ENCODE data around the gene PPP1R12B.
"Not testable (repeated sequence)": the region's sequence is repeated elsewhere in the genome, so short reads cannot be mapped to it uniquely, and the experiment has no call there.

PPP1R12B gene

DNA sequence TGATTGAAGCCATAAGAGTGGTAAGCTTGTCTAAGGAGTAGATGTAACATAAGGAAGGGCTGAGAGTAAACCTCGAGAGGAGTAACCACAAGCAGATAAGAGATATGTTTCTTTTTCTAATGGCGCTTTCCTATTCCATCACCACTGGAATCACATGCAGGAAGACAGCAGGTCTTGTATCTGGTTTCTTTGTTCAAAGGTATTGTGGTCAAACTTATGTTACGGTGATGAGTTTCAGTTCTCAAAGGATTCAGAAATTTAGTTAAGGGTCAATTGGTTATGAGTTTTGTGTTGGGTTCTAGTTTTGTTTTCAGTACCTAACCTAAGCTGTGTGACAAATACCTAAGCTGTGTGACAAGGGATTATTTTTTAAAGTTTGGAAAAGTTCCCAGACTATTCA, 198.3 kb downstream of the PPP1R12B start:
- not testable (repeated sequence) for H4K91ac ChIP-seq (ENCODE audit: low read depth, low read length, poor library complexity); H3K18ac ChIP-seq (ENCODE audit: low read length); H3K27ac ChIP-seq (replicated peaks; ENCODE audit: low read length); H3K79me1 ChIP-seq (ENCODE audit: low read depth, low read length); H3K9me3 ChIP-seq (replicated peaks in 1 of 2; ENCODE audit: control insufficient read depth in 2 of 2, insufficient read depth in 1 of 2, low read depth in 1 of 2, low read length in 2 of 2); H3K4me3 ChIP-seq (ENCODE audit: low read length in 2 of 2); H2BK120ac ChIP-seq (ENCODE audit: low read depth, low read length); H3K23ac ChIP-seq (ENCODE audit: low read depth, low read length, poor library complexity); H3K9ac ChIP-seq (ENCODE audit: low read depth, low read length, poor library complexity); H2BK5ac ChIP-seq (ENCODE audit: low read length); H3K4me1 ChIP-seq (ENCODE audit: control insufficient read depth in 2 of 2, insufficient read depth in 1 of 2, low read depth in 1 of 2, low read length in 2 of 2); H2AFZ ChIP-seq (ENCODE audit: low read length); H4K8ac ChIP-seq (ENCODE audit: low read depth, low read length); H3K27me3 ChIP-seq (ENCODE audit: control insufficient read depth in 3 of 3, insufficient read depth in 3 of 3, low read depth in 1 of 3, low read length in 3 of 3); H3K4ac ChIP-seq (ENCODE audit: low read length); H3K14ac ChIP-seq (ENCODE audit: low read length); H2BK12ac ChIP-seq (ENCODE audit: low read length); H2BK15ac ChIP-seq (ENCODE audit: low read length); H3K4me2 ChIP-seq (ENCODE audit: insufficient read depth, low read length, poor library complexity, severe bottlenecking); DNase-seq (ENCODE audit: low spot score); H3K36me3 ChIP-seq (replicated peaks in 1 of 2; ENCODE audit: control insufficient read depth in 2 of 2, insufficient read depth in 2 of 2, low read length in 2 of 2); H2AK5ac ChIP-seq (ENCODE audit: low read depth, low read length)
- no CpG with 5 or more reads among the region's 3 CpGs for WGBS, 2 donors (ENCODE audit: extremely low coverage in 2 of 2, insufficient read length in 2 of 2, insufficient replicate concordance in 1 of 2)

DNA sequence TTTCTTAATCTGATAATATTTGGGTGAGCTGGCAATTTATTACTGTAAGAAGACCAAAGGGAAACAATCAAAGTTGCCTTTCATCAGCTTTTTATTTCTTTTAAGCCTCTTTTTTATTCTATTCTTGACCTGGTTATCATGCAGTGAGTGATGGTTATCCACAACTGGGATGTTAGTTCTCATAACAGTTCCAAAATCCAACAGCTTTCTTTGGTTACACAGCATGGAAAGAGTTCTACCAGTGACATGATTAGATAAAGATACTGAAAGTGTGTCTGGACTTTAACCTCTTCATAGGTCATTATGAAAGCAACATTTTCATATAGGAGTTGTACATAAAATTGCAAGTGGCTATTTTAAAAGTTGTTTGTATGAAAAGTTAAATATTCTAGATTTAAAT, 198.7 kb downstream of the PPP1R12B start:
- Histone ChIP-seq H3K27ac (replicated peaks; ENCODE audit: low read length) (no peak overlapping the region), H3K79me1 (ENCODE audit: low read depth, low read length) (no peaks in the 10 kb centered on the region), H3K4ac (ENCODE audit: low read length) (no peak overlapping the region), H4K8ac (ENCODE audit: low read depth, low read length) (no peak overlapping the region), H2AK5ac (ENCODE audit: low read depth, low read length) (no peak overlapping the region), H2BK120ac (ENCODE audit: low read depth, low read length) (no peak overlapping the region), H3K4me1 (ENCODE audit: control insufficient read depth in 2 of 2, insufficient read depth in 1 of 2, low read depth in 1 of 2, low read length in 2 of 2) (no peaks in the 10 kb centered on the region), H3K27me3 (ENCODE audit: control insufficient read depth in 3 of 3, insufficient read depth in 3 of 3, low read depth in 1 of 3, low read length in 3 of 3) (no peaks in the 10 kb centered on the region), H3K4me3 (ENCODE audit: low read length in 2 of 2) (no peak overlapping the region), H3K9ac (ENCODE audit: low read depth, low read length, poor library complexity) (no peak overlapping the region), H2BK5ac (ENCODE audit: low read length) (no peak overlapping the region), H2AFZ (ENCODE audit: low read length) (no peak overlapping the region), H2BK15ac (ENCODE audit: low read length) (no peak overlapping the region), H3K4me2 (ENCODE audit: insufficient read depth, low read length, poor library complexity, severe bottlenecking) (no peak overlapping the region), H3K36me3 (replicated peaks in 1 of 2; ENCODE audit: control insufficient read depth in 2 of 2, insufficient read depth in 2 of 2, low read length in 2 of 2) (no peaks in the 10 kb centered on the region), H3K9me3 (replicated peaks in 1 of 2; ENCODE audit: control insufficient read depth in 2 of 2, insufficient read depth in 1 of 2, low read depth in 1 of 2, low read length in 2 of 2) (no peaks in the 10 kb centered on the region), H4K91ac (ENCODE audit: low read depth, low read length, poor library complexity) (no peak overlapping the region), H3K14ac (ENCODE audit: low read length) (no peak overlapping the region), H2BK12ac (ENCODE audit: low read length) (no peak overlapping the region), H3K18ac (ENCODE audit: low read length) (no peak overlapping the region), H3K23ac (ENCODE audit: low read depth, low read length, poor library complexity) (no peak overlapping the region)
- DNase-seq (ENCODE audit: low spot score) = no peak

DNA sequence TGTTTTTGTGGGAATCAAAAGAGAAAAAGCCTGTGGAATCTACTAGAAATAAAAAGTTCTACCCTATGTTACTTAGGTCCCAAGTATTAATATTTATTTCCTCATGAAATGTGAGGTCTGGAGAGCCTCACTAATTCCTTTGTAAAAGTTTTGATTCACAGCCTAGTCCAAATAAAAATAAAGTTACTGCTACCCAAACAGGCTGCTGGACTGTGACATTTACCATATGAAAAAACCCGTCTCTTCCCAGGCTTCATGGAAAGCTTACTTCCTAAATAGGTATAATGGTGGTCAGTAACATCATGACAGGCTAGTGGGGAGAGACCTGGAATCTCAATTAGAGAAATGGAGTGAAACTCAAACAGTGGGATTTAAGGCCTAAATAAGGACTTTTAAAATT, 201.6 kb downstream of the PPP1R12B start:
- H4K91ac ChIP-seq (ENCODE audit: low read depth, low read length, poor library complexity); H3K27me3 ChIP-seq (ENCODE audit: control insufficient read depth in 3 of 3, insufficient read depth in 3 of 3, low read depth in 1 of 3, low read length in 3 of 3); H3K18ac ChIP-seq (ENCODE audit: low read length); H2BK120ac ChIP-seq (ENCODE audit: low read depth, low read length); H3K79me1 ChIP-seq (ENCODE audit: low read depth, low read length); H2AFZ ChIP-seq (ENCODE audit: low read length); H3K4me1 ChIP-seq (ENCODE audit: control insufficient read depth in 2 of 2, insufficient read depth in 1 of 2, low read depth in 1 of 2, low read length in 2 of 2); H3K4me3 ChIP-seq (ENCODE audit: low read length in 2 of 2); H3K14ac ChIP-seq (ENCODE audit: low read length); H2BK12ac ChIP-seq (ENCODE audit: low read length); H3K23ac ChIP-seq (ENCODE audit: low read depth, low read length, poor library complexity); H4K8ac ChIP-seq (ENCODE audit: low read depth, low read length); H3K27ac ChIP-seq (replicated peaks; ENCODE audit: low read length); H3K4me2 ChIP-seq (ENCODE audit: insufficient read depth, low read length, poor library complexity, severe bottlenecking); H3K36me3 ChIP-seq (replicated peaks in 1 of 2; ENCODE audit: control insufficient read depth in 2 of 2, insufficient read depth in 2 of 2, low read length in 2 of 2); H2BK15ac ChIP-seq (ENCODE audit: low read length); H3K9me3 ChIP-seq (replicated peaks in 1 of 2; ENCODE audit: control insufficient read depth in 2 of 2, insufficient read depth in 1 of 2, low read depth in 1 of 2, low read length in 2 of 2); H3K9ac ChIP-seq (ENCODE audit: low read depth, low read length, poor library complexity); H2BK5ac ChIP-seq (ENCODE audit: low read length); DNase-seq (ENCODE audit: low spot score); H3K4ac ChIP-seq (ENCODE audit: low read length); H2AK5ac ChIP-seq (ENCODE audit: low read depth, low read length): not testable (repeated sequence)
- WGBS, 2 donors (ENCODE audit: extremely low coverage in 2 of 2, insufficient read length in 2 of 2, insufficient replicate concordance in 1 of 2) = no CpG with 5 or more reads among the region's 1 CpG

DNA sequence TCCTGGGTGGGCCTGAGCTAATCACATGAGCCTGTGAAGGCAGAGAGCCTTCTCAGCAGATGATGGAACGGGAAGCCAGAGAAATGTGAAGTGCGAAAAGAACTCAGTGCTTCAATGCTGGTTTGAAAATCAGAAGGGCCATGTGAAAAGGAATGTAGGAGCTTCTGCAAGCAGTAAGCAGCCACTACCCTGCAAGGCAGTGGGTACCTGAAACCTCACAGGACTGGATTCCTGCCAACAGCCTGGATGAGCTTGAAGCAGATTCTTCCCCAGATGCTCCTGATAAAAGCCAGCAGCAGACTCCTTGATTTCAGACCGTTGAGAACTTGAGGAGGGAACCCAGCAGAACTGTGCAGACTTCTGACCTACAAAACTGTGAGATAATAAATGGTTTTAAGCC, 203.2 kb downstream of the PPP1R12B start:
- Histone ChIP-seq H2BK15ac (ENCODE audit: low read length) (no peak overlapping the region), H3K27ac (replicated peaks; ENCODE audit: low read length) (no peak overlapping the region), H3K23ac (ENCODE audit: low read depth, low read length, poor library complexity) (no peak overlapping the region), H2BK120ac (ENCODE audit: low read depth, low read length) (no peak overlapping the region), H2AK5ac (ENCODE audit: low read depth, low read length) (no peak overlapping the region), H3K9me3 (replicated peaks in 1 of 2; ENCODE audit: control insufficient read depth in 2 of 2, insufficient read depth in 1 of 2, low read depth in 1 of 2, low read length in 2 of 2) (no peaks in the 10 kb centered on the region), H3K36me3 (replicated peaks in 1 of 2; ENCODE audit: control insufficient read depth in 2 of 2, insufficient read depth in 2 of 2, low read length in 2 of 2) (no peaks in the 10 kb centered on the region), H3K4me3 (ENCODE audit: low read length in 2 of 2) (no peak overlapping the region), H3K79me1 (ENCODE audit: low read depth, low read length) (peaks cover 2% of the 10 kb centered on the region), H3K18ac (ENCODE audit: low read length) (no peak overlapping the region), H3K4me2 (ENCODE audit: insufficient read depth, low read length, poor library complexity, severe bottlenecking) (no peak overlapping the region), H3K9ac (ENCODE audit: low read depth, low read length, poor library complexity) (no peak overlapping the region), H3K4me1 (ENCODE audit: control insufficient read depth in 2 of 2, insufficient read depth in 1 of 2, low read depth in 1 of 2, low read length in 2 of 2) (no peaks in the 10 kb centered on the region), H4K91ac (ENCODE audit: low read depth, low read length, poor library complexity) (no peak overlapping the region), H3K14ac (ENCODE audit: low read length) (no peak overlapping the region), H3K4ac (ENCODE audit: low read length) (no peak overlapping the region), H2BK5ac (ENCODE audit: low read length) (no peak overlapping the region), H2BK12ac (ENCODE audit: low read length) (no peak overlapping the region), H3K27me3 (ENCODE audit: control insufficient read depth in 3 of 3, insufficient read depth in 3 of 3, low read depth in 1 of 3, low read length in 3 of 3) (no peaks in the 10 kb centered on the region), H4K8ac (ENCODE audit: low read depth, low read length) (no peak overlapping the region), H2AFZ (ENCODE audit: low read length) (no peak overlapping the region)
- WGBS, 2 donors (ENCODE audit: extremely low coverage in 2 of 2, insufficient read length in 2 of 2, insufficient replicate concordance in 1 of 2) = no CpG with 5 or more reads among the region's 3 CpGs
- DNase-seq (ENCODE audit: low spot score) = no peak

All from neuronal stem cell (in vitro differentiated cells).